ENCODE measurements around the gene QDPR.
A peak's percentile ranks its signal among the peaks of the same experiment; 100 is the strongest.

Gene QDPR

GRCh38 chr4:17526695-17527477 lies 15.0 kb upstream of the QDPR start:
- DNase-seq = no peak

- DNase-seq = no peak
These were observed 11.8 kb upstream of the QDPR start for GRCh38 chr4:17523662-17524061.

GRCh38 chr4:17521595-17521994 lies 9.7 kb upstream of the QDPR start:
- no peak for DNase-seq

GRCh38 chr4:17517664-17518063 lies 5.8 kb upstream of the QDPR start:
- no peak for DNase-seq

- DNase-seq = no peak
These were observed 5.1 kb upstream of the QDPR start for GRCh38 chr4:17516980-17517379.

- no peak for DNase-seq
These were observed 3.8 kb upstream of the QDPR start for GRCh38 chr4:17515445-17516407.

GRCh38 chr4:17514865-17515264 lies 3.0 kb upstream of the QDPR start, which contains the start of gene CLRN2:
CLRN2 (plus strand) TSS chr4:17515165; CDS start chr4:17515267, 102 bp downstream.
- no peak for DNase-seq

GRCh38 chr4:17512973-17513665 lies 1.2 kb upstream of the QDPR start:
- no peak for DNase-seq

GRCh38 chr4:17511509-17511949 lies 361 bp downstream of the QDPR start:
- DNase-seq = peak; percentile 61

GRCh38 chr4:17511051-17511450 lies 839 bp downstream of the QDPR start:
- no peak for DNase-seq

- no peak for DNase-seq
These were observed 1.3 kb downstream of the QDPR start for GRCh38 chr4:17510582-17510981.

- no peak for DNase-seq
These were observed 7.8 kb downstream of the QDPR start for GRCh38 chr4:17504081-17504480.

GRCh38 chr4:17502756-17503155 lies 9.1 kb downstream of the QDPR start:
- DNase-seq = no peak

- DNase-seq = no peak
These were observed 11.3 kb downstream of the QDPR start for GRCh38 chr4:17500574-17500973.

GRCh38 chr4:17497890-17498523 lies 13.9 kb downstream of the QDPR start:
- no peak for DNase-seq

GRCh38 chr4:17494258-17495190 lies 17.4 kb downstream of the QDPR start:
- DNase-seq = no peak

GRCh38 chr4:17493619-17494018 lies 18.3 kb downstream of the QDPR start:
- DNase-seq = no peak

- no peak for DNase-seq
These were observed 19.0 kb downstream of the QDPR start for GRCh38 chr4:17492876-17493275.

- DNase-seq = peak; percentile 41
These were observed 19.7 kb downstream of the QDPR start for GRCh38 chr4:17492058-17492741.

GRCh38 chr4:17491196-17491595 lies 20.7 kb downstream of the QDPR start:
- no peak for DNase-seq

- no peak for DNase-seq
These were observed 21.3 kb downstream of the QDPR start for GRCh38 chr4:17490575-17491059.
